Measurements from ENCODE around the gene RBP2.

RBP2 gene

GRCh38 chr3:139480585-139480984 lies 4.3 kb upstream of the RBP2 start:
- FAIRE-seq = no peak

- FAIRE-seq = no peak
Measured at GRCh38 chr3:139477710-139478640, 1.7 kb upstream of the RBP2 start.

- FAIRE-seq = no peak
Measured at GRCh38 chr3:139473155-139473771, 3.1 kb downstream of the RBP2 start.

GRCh38 chr3:139472380-139473010 lies 3.8 kb downstream of the RBP2 start:
- FAIRE-seq = no peak

GRCh38 chr3:139470199-139470598 lies 6.1 kb downstream of the RBP2 start:
- no peak for FAIRE-seq

DNA sequence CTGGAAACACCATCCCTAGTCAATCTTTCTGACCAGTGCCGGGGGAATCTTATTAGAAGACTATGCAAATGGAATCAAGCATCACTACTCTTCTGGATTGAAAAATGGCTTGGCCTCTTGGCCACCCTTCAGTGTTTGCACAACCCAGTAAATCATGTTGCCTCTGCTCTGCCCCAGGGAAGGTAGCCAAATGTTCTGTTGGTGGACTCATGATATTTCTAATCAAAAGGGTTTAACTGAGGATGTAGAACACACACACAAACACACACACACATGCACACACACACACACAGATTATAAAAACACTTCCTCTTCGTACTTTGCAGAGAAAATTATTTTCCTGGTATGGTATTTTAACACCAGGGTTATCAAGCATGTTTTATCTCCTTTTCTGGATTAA lies 7.9 kb downstream of the RBP2 start:
- no peak for FAIRE-seq

DNA sequence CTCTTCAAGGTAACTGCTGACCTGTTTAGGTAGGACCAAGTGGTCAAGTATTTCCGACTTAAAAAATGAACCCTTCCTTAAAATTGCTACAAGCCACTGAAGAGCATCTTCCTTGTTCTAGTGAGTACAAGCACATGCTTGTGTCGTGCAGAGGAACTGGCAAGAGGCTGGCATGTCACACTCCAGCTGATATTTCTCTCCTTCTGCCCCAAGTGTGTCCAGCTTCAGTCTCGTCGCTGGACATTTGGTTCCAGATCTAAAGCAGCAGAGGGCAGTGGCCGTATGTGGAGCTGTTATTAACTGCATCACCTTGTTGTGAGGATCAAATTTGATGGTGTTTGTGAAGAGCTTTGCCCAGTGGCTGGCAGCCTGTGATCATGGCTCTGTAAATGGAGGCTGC lies 10.0 kb downstream of the RBP2 start:
- no peak for FAIRE-seq

- no peak for FAIRE-seq
Measured at GRCh38 chr3:139465636-139466035, 10.7 kb downstream of the RBP2 start.

DNA sequence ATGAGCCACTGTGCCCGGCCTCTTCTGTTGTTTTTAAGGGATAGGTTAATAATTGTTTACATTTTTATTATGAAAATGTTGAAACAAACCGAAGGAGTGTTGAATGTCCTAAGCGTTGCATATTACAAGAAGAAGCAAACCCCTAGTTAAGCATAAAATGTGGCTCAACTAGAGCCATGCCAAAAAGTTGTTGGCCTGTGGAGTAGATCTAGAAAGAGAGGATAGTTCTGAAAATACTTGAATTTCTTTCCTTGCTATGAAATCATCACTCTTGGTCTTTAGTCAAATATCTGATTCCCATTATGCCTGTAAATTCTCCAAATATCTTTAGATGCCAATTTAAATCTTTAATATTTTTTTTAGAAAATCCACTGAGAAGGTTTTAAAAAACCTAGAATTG lies 12.8 kb downstream of the RBP2 start:
- no peak for FAIRE-seq

GRCh38 chr3:139460529-139460928 lies 15.8 kb downstream of the RBP2 start:
- no peak for FAIRE-seq

DNA sequence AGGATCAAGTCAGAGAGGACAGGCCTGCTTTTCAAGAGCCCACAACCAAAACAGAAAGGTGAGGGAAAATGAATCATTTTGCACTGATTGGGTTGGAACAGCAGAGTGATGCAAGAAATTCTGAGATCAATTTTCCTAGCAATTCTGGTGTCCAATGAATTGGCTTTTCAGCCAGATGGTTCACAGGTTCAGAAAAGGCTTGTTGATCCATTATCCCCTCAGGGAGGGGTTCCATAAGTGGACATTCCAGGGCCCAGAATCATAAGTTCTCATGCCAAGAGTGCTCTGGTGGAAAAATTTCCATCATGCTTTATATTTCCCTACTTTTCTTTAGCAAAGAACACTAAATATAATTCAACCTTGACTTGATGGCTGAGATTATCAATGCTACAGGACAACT lies 16.2 kb downstream of the RBP2 start:
- no peak for FAIRE-seq

DNA sequence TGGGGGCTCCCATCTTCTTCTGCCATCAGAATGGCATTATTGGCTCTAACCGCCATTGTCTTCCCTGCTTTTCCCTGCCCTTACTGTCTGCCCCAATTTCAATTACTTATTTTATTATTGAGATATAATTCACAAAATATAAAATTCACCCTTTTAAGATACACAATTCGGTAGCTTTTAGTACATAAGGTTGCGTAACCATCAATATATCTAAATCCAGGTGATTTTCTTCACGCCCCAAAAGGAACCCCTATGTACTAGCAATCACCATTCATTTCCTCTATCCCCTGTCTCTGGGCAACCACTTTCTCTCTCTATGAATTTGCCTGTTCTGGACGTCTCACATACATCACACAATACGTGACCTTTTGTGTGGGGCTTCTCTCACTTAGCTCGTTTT lies 18.0 kb downstream of the RBP2 start:
- no peak for FAIRE-seq

DNA sequence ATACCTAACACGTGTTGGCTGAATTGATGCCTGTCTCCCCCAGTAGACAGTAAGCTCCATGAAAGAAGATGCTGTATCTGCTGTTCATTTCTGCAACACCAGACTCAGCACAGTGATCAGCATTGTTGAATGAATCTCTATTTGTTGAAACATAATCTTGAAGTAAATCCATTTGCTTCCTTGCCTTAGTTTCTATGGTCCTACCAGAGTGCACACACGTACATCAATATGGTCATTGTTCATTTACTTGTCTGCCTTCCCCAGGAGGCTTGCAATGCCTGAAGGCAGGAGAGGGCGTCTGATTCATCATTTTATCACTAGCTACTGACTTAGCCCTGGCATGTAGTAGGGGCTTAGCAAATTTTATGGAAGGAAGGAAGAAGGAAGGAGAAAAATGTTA lies 19.2 kb downstream of the RBP2 start:
- FAIRE-seq = no peak

DNA sequence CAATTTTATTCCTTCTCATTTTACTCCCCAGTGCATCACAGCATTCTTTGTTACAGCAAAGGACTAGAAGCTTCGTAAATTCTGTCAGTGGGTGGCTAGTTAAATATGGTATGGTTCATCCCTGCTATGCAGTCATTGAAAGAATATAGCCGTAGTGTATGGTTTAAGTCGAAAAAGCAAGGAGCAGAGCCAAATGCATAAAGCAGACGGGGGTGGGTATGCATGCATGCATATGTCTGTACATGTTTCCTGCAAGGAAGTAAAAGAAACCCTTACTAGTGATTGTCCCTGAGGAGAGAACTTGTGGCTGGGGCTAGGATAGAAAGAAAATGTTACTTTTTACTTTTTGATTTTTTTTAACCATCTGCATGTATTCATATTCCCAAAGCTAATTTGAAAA lies 19.9 kb downstream of the RBP2 start:
- FAIRE-seq = no peak

DNA sequence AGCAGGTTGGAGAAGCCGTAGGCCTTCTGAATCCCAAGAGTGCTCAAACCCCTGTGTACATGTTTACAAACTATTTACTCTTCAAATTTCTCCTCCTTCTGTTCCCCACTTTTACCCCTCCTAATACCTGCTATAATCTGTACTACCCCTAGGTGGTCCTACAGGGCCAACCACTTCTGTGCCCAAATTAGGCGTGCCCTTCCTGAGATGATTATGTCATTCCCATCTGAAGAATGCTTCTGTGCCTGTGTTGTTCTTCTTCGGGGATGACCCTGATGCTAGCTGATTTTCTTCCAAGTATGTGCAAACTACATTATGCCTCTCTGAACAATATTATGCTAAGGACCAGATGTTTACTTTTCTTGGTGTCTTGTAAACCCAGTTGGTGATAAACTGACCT lies 20.5 kb downstream of the RBP2 start:
- no peak for FAIRE-seq

GRCh38 chr3:139455206-139455605 lies 21.1 kb downstream of the RBP2 start:
- no peak for FAIRE-seq

- FAIRE-seq = no peak
Measured at GRCh38 chr3:139454346-139454745, 22.0 kb downstream of the RBP2 start.

- FAIRE-seq = no peak
Measured at GRCh38 chr3:139450159-139450558, 26.2 kb downstream of the RBP2 start.

DNA sequence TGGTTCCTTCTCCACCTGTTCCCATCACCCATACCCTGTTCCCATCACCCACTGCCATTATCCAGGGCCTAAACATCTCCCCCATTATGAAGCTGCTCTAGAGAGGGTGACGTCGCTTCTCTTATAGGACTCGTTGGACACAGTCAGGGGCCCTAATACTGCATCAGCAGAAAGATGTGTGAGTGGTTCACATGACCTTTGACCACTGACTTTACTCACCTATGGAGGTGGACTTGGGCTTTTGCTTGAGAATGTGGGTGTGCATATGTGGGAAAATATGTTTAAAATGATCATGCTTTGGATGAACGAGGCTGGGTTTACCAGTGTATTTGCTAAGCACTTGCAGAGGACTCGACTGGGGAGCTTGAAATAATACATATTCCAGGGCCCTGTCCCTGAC lies 26.8 kb downstream of the RBP2 start:
- FAIRE-seq = no peak

- no peak for FAIRE-seq
Measured at GRCh38 chr3:139448104-139448503, 28.2 kb downstream of the RBP2 start.

DNA sequence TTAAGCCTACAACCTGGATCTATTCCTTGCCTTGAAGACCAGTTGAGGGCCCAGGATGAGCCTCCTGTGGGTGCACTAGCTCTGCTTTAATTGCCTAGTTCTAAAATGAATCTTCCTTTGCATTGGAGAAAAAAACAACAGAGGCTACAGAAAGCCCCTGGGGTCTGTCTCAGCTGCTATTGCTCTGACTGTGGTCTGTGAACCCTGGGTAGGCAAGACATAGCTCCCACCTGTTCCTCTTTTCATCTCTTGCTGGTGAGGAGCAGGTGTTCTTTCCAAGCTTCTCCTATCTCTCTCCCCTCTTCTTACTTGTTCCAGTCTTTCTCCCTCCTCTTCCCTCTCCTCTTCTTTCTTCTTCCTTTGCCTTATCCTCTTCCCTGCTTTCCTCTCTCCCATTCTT lies 28.8 kb downstream of the RBP2 start:
- no peak for FAIRE-seq

DNA sequence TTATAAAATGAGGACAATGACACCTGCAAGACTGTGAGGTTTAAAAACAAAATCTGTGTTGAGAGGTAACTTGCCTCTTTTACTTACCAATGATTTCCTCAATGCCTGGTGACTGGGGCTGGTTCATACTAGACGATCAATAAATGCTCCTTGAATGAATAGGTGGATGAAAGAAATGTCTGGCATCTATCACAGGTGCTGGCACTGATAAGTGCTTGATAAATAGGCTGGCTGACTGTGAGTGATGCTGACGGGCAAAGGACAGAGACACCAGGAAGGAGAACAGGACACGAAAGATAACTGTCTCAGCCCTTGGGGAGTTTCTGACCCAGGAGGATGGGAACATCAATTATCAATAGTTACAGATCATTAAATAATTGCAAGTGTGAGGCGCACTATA lies 31.9 kb downstream of the RBP2 start:
- no peak for FAIRE-seq

DNA sequence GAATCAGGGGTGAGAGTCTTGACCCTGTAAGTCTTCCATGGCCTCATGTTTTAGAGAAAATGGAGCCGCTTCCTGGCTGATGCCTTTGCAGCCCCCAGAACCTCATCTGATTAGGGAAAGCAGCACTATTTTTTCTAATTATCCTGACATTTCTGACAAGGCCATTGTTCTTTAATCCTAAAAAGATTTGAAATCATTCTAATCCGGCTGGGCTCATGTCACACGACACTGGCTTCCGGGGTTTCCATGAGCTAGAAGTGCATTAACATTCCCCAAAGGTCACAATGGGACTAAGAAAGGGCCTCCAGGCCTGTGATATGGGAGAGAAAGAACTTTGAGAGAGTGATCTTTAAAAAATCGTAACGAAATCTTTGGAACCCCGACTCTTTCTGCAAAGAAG lies 33.1 kb downstream of the RBP2 start:
- FAIRE-seq = no peak

DNA sequence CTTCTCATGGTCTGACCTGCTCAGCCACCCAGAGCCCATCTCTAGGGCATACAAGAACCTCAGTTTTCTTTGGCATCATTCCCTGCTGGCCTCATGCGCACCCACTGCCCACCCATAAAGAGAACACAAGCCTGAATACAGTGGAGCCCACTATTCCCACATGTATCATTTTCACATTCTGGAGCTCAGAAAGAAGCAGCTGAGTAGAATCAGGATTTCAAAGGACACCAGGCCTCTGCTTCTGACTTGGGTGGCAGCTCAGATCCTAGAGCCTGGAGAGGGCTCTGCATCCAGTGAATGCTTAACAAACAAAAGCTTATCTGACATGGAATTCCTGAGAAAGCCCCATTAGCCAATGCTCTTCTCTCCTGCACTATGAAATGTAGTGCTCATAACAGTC lies 34.7 kb downstream of the RBP2 start:
- no peak for FAIRE-seq

All from colon (tissue), 2 donors.